ENCODE data around the gene PYROXD2. TPM values are rescaled to one million over a fixed set of nuclear protein-coding genes. Genes with fewer than 3 reads are reported as not detected.

PYROXD2 gene
- 5.5 TPM for total RNA-seq (ENCODE audit: unreplicated experiment)
- long read RNA-seq, partial matches to known transcripts, result 0 of 1 reads
- long read RNA-seq, other reads (novel, unspliced or antisense), result 1 of 1 reads

DNA sequence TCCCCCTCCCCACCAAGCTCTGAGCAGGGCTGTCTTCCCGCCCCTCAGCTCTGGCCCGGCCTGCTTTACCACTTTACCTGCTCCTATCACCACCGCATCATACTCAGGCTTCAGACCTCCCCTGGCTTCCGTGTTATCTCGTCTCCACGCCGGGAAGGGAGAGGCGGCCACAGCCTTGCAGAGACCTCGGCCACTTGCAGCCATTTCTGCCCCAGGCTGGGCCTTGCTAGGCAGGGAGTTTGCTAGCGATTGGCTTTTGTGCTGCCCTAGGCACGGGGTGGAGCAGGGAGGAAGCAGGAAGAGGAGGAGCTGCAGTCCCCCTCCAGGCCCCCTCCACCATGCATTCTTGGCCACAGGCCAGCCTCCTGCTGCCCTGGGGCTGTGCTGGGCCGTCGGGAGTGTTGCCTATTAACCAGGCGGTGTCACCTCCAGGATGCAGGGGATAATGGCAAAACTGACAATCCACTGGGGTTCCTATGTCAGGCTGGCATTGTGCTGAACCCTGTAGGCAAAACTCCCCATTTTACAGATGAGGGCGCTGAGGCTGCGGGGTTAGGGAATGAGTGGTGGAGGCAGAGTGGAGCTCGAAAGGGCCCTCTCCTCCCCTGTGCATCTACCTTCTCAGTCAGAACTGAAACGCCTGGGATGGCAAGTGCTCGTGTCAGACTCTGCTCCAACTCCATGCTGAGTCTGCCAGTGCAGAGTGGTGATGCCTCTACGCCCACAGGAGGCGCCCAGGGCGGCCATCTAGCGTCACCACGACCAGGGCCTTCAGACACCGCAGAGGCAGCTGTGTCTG lies at the start of gene PYROXD2:
Gene PYROXD2 (minus strand): TSS at position 251 of the 799 bp plus-strand sequence. CDS start 47 bp downstream, at position 204.
- Mint-ChIP-seq H3K4me3 (ENCODE audit: unreplicated experiment) (peak within 1 kb of the TSS; percentile 83), H3K9me3 (ENCODE audit: unreplicated experiment) (peaks cover 2% of the 10 kb centered on the region), H3K27ac (ENCODE audit: unreplicated experiment) (peak within 1 kb of the TSS; percentile 82), H3K36me3 (ENCODE audit: unreplicated experiment) (no peaks in the 10 kb centered on the region), H3K4me1 (ENCODE audit: low read depth, unreplicated experiment) (no peaks in the 10 kb centered on the region), H3K27me3 (ENCODE audit: unreplicated experiment) (peaks cover 5% of the 10 kb centered on the region)
- TF ChIP-seq, protein P1, sequence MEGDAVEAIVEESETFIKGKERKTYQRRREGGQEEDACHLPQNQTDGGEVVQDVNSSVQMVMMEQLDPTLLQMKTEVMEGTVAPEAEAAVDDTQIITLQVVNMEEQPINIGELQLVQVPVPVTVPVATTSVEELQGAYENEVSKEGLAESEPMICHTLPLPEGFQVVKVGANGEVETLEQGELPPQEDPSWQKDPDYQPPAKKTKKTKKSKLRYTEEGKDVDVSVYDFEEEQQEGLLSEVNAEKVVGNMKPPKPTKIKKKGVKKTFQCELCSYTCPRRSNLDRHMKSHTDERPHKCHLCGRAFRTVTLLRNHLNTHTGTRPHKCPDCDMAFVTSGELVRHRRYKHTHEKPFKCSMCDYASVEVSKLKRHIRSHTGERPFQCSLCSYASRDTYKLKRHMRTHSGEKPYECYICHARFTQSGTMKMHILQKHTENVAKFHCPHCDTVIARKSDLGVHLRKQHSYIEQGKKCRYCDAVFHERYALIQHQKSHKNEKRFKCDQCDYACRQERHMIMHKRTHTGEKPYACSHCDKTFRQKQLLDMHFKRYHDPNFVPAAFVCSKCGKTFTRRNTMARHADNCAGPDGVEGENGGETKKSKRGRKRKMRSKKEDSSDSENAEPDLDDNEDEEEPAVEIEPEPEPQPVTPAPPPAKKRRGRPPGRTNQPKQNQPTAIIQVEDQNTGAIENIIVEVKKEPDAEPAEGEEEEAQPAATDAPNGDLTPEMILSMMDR (IDR thresholded peaks at IDR 0.05; ENCODE audit: partially characterized antibody, unreplicated experiment), result no peak
- DNase-seq, result peak; percentile 78

DNA sequence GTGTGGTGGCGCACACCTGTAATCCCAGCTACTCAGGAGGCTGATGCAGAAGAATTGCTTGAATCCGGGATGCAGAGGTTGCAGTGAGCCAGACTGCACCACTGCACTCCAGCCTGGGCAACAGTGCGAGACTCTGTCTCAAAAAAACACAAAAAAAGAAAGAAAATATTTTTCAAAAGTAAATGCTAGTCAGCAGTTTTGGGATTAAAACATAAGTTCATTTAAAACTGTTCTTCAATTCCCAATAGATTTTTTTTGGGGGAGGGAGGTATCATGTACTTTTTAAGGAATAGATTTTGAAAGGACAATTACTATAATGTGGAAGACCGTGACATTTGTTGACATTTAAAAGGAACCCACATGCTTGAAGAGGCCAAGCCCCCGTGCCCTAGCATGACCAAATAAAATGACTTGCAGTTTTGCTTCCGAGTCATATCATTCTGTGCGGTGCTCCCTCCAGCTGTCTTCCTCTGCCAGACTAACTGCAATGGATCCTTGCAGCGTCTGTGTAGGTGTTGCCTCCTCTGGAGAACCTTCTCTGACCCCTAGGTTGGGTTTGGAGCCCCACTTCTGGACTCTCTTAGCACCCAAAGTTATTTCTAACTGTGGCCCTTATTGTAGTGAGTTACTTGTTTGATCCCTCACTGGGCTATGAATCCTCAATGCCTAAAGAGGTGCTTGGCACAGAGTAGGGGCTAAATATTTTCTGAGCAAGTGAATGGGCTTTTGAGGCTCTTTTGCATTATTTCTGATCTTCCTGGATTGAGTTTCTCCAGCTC lies 49.2 kb upstream of the PYROXD2 start:
- no peak overlapping the region for H3K4me3 Mint-ChIP-seq (ENCODE audit: unreplicated experiment)
- DNase-seq, result no peak
- peaks cover 16% of the 10 kb centered on the region for H3K4me1 Mint-ChIP-seq (ENCODE audit: low read depth, unreplicated experiment)
- H3K9me3 Mint-ChIP-seq (ENCODE audit: unreplicated experiment), result peaks cover 9% of the 10 kb centered on the region
- H3K27ac Mint-ChIP-seq (ENCODE audit: unreplicated experiment), result no peak overlapping the region
- no peaks in the 10 kb centered on the region for H3K27me3 Mint-ChIP-seq (ENCODE audit: unreplicated experiment)
- H3K36me3 Mint-ChIP-seq (ENCODE audit: unreplicated experiment), result no peaks in the 10 kb centered on the region
- TF ChIP-seq, protein P1 (IDR thresholded peaks at IDR 0.05; ENCODE audit: partially characterized antibody, unreplicated experiment), result no peak

DNA sequence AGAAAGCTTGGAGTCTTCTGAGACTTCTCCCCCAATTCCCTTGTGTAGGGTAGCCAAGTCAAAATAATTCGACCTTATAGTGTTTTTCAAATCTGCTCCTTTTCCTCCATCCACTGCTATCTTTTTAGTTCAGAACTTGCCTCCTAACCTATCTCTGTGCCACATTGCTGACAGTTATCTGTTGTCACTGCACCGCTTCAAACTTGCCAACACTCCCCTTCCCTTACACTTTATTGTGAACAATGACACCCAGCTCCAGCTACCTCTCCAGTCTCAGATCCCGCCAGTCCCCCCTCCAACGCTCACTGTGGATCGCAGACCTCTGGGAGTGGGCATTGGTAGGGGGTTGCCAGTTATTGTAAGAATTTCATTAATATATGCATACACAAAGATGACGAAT lies 48.0 kb upstream of the PYROXD2 start:
- no peak overlapping the region for H3K4me3 Mint-ChIP-seq (ENCODE audit: unreplicated experiment)
- DNase-seq, result no peak
- peaks cover 6% of the 10 kb centered on the region for H3K27me3 Mint-ChIP-seq (ENCODE audit: unreplicated experiment)
- TF ChIP-seq, protein P1 (IDR thresholded peaks at IDR 0.05; ENCODE audit: partially characterized antibody, unreplicated experiment), result no peak
- peaks cover 6% of the 10 kb centered on the region for H3K9me3 Mint-ChIP-seq (ENCODE audit: unreplicated experiment)
- no peak overlapping the region for H3K27ac Mint-ChIP-seq (ENCODE audit: unreplicated experiment)
- H3K36me3 Mint-ChIP-seq (ENCODE audit: unreplicated experiment), result no peaks in the 10 kb centered on the region
- peaks cover 22% of the 10 kb centered on the region for H3K4me1 Mint-ChIP-seq (ENCODE audit: low read depth, unreplicated experiment)

DNA sequence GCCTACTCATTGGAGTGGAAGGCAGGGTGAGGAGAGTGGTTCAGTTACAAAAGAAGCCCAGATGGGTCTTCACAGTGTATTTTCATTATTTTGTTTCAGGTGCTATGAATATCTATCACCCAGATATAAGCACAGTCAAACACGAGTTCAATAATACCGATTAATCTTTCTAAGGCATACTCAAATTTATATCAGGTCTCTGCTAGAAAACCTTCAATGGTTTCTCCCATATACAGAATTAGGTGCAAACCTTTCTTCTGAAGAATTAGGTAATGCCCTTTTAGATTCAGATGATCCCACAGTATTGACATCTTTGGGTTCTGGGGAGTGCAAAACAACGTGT lies 46.5 kb upstream of the PYROXD2 start:
- Mint-ChIP-seq H3K4me3 (ENCODE audit: unreplicated experiment) (no peak overlapping the region), H3K9me3 (ENCODE audit: unreplicated experiment) (peaks cover 6% of the 10 kb centered on the region), H3K4me1 (ENCODE audit: low read depth, unreplicated experiment) (peaks cover 28% of the 10 kb centered on the region), H3K27ac (ENCODE audit: unreplicated experiment) (no peak overlapping the region), H3K36me3 (ENCODE audit: unreplicated experiment) (no peaks in the 10 kb centered on the region), H3K27me3 (ENCODE audit: unreplicated experiment) (peaks cover 6% of the 10 kb centered on the region)
- no peak for DNase-seq
- TF ChIP-seq, protein P1 (IDR thresholded peaks at IDR 0.05; ENCODE audit: partially characterized antibody, unreplicated experiment), result no peak

Data from glutamatergic neuron (in vitro differentiated cells).